HL-60 (cell line): ENCODE measurements around the gene S1PR2.
A peak's percentile ranks its signal among the peaks of the same experiment; 100 is the strongest.
"Not testable (repeated sequence)": the region's sequence is repeated elsewhere in the genome, so short reads cannot be mapped to it uniquely, and the experiment has no call there.

ENCODE experiments used
- DNase-seq, 2 experiments: peaks; one replicate each; pipeline ENCODE4 v3.0.0-alpha.2; 2010 to 2020; ENCODE audit warnings: low read depth in 1 of 2, low spot score in 1 of 2
- H3K27ac ChIP-seq: fragments of 250-450 bp; sonication (Bioruptor Pico); replicated peaks from 2 replicates; pipeline ENCODE4 v1.5.1; 2020; ENCODE audit warnings: mild to moderate bottlenecking, moderate library complexity
- H3K27me3 ChIP-seq: fragments of 250-450 bp; sonication (Bioruptor Pico); 2 replicates; pipeline ENCODE4 v1.5.1; 2021; ENCODE audit warnings: mild to moderate bottlenecking, moderate library complexity; ENCODE audit not compliant: insufficient read depth, poor library complexity, severe bottlenecking
- H3K4me3 ChIP-seq: replicated peaks from 2 replicates; pipeline ENCODE4 v1.5.1; 2011; ENCODE audit warnings: mild to moderate bottlenecking, control low read depth, low read length; ENCODE audit not compliant: insufficient read depth
- GABPA ChIP-seq: IDR thresholded peaks from 2 replicates; pipeline ENCODE4 v1.6.1; 2012; ENCODE audit warnings: low read depth
- POLR2AphosphoS5 ChIP-seq: IDR thresholded peaks from 2 replicates; pipeline ENCODE4 v1.6.1; 2012; ENCODE audit warnings: low read depth
- SPI1 ChIP-seq: IDR thresholded peaks from 2 replicates; pipeline ENCODE4 v1.6.1; 2012; ENCODE audit warnings: low read depth, mild to moderate bottlenecking, borderline replicate concordance
- TF ChIP-seq, protein P1 (sequence below): IDR thresholded peaks from one replicate; pipeline ENCODE4 v1.5.1; 2011; ENCODE audit warnings: low read length, control low read depth, inconsistent platforms; ENCODE audit not compliant: insufficient read depth
- TF ChIP-seq, protein P2 (sequence below): IDR thresholded peaks from 2 replicates; pipeline ENCODE4 v1.6.1; 2012; ENCODE audit warnings: low read depth; ENCODE audit not compliant: insufficient replicate concordance

Gene S1PR2

DNA sequence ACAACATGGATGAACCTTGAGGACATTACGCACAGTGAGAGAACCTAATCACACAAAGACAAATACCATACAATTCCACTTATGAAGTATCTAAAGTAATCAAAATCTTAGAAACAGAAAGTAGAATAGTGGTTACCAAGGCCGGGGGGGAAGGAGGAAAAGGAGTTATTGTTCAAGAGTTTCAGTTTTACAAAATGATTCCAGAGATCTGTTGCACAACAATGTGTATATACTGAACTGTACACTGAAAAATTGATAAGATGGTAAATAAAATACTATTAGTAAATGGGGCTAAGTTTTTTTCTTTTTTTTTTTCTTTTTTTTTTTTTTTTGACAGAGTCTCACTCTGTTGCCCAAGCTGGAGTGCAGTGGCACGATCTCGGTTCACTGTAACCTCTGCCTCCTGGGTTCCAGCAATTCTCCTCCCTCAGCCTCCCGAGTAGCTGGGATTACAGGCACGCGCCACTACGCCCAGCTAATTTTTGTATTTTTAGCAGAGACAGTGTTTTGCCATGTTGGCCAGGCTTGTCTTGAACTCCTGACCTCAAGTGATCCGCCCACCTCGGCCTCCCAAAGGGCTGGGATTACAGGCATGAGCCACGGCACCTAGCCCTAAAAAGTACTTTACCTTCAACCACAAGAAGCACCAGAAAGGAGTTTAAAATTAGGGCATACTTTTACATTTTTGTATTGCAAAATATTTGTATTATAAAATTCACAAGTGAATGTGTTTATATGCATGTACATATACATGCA lies 32.1 kb downstream of the S1PR2 start:
- H3K27me3 ChIP-seq, H3K4me3 ChIP-seq, H3K27ac ChIP-seq, DNase-seq: not testable (repeated sequence)

DNA sequence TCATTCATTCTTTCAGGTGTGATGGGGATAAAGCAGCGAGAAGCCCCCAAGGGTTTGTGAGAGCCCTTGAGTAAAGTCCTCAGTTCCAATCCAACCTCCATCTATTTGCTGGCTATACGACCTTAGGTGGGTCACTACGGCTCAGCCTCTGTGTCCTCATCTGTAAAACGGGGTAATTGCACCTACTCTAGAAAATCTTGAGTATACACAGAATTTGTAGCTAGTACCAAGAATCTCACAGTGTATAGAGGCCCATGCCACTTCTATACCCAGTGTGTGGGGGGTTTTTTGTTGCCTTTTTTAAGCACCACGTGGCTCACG lies 36.0 kb downstream of the S1PR2 start:
- TF ChIP-seq, protein P1, sequence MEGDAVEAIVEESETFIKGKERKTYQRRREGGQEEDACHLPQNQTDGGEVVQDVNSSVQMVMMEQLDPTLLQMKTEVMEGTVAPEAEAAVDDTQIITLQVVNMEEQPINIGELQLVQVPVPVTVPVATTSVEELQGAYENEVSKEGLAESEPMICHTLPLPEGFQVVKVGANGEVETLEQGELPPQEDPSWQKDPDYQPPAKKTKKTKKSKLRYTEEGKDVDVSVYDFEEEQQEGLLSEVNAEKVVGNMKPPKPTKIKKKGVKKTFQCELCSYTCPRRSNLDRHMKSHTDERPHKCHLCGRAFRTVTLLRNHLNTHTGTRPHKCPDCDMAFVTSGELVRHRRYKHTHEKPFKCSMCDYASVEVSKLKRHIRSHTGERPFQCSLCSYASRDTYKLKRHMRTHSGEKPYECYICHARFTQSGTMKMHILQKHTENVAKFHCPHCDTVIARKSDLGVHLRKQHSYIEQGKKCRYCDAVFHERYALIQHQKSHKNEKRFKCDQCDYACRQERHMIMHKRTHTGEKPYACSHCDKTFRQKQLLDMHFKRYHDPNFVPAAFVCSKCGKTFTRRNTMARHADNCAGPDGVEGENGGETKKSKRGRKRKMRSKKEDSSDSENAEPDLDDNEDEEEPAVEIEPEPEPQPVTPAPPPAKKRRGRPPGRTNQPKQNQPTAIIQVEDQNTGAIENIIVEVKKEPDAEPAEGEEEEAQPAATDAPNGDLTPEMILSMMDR = no peak
- TF ChIP-seq POLR2AphosphoS5 (no peak), SPI1 (no peak), GABPA (no peak)
- TF ChIP-seq, protein P2, sequence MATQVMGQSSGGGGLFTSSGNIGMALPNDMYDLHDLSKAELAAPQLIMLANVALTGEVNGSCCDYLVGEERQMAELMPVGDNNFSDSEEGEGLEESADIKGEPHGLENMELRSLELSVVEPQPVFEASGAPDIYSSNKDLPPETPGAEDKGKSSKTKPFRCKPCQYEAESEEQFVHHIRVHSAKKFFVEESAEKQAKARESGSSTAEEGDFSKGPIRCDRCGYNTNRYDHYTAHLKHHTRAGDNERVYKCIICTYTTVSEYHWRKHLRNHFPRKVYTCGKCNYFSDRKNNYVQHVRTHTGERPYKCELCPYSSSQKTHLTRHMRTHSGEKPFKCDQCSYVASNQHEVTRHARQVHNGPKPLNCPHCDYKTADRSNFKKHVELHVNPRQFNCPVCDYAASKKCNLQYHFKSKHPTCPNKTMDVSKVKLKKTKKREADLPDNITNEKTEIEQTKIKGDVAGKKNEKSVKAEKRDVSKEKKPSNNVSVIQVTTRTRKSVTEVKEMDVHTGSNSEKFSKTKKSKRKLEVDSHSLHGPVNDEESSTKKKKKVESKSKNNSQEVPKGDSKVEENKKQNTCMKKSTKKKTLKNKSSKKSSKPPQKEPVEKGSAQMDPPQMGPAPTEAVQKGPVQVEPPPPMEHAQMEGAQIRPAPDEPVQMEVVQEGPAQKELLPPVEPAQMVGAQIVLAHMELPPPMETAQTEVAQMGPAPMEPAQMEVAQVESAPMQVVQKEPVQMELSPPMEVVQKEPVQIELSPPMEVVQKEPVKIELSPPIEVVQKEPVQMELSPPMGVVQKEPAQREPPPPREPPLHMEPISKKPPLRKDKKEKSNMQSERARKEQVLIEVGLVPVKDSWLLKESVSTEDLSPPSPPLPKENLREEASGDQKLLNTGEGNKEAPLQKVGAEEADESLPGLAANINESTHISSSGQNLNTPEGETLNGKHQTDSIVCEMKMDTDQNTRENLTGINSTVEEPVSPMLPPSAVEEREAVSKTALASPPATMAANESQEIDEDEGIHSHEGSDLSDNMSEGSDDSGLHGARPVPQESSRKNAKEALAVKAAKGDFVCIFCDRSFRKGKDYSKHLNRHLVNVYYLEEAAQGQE = no peak
- Histone ChIP-seq H3K27me3 (no peaks in the 10 kb centered on the region), H3K4me3 (peak overlapping the region; percentile 95), H3K27ac (peak overlapping the region; percentile 99)
- no peak for DNase-seq

DNA sequence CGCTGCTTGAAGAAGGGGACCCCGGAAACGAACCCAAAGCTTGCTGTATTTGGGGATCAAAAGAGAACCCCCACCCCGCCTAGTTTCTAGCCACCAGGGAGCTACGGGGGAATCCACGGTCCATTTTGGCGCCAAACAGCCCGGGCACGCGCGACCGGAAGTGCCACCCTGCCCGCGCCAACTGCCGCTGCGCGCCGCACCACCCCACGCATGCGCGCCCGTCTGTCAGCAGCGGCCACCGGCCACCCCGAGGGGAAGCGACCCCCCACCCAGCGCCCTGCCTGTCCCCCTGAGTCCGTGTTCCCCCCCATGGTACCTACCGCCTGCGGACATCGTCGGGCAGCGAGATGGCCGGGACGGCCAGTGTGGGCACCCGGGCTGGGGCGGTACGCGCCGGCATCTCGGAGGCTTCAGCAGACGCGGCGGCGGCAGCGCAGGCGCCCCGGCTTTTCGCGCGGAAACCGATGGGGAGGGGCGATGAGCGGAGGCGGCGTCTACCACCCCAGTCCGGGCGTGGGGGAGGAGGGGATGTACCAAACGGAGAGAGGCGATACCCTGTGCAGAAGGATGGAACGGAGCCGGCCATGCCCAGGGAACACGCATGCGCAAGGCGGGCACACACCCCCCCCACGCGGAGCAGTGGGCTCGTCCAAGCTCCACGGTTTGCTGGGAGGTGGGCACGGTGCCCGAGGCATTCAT lies 36.5 kb downstream of the S1PR2 start, which contains the start of gene DNMT1:
TSS of gene DNMT1 (minus strand) at position 454 of the 699 bp plus-strand sequence. CDS start at position 400, 54 bp downstream.
- DNase-seq = peak; percentile 96 to 99
- H3K27me3 ChIP-seq = no peaks in the 10 kb centered on the region
- TF ChIP-seq GABPA (peak; percentile 58; the same call in 1 of the 2 replicates), POLR2AphosphoS5 (peak; percentile 96), SPI1 (peak; percentile 19; the same call in 1 of the 2 replicates)
- TF ChIP-seq, protein P2 = no peak
- H3K4me3 ChIP-seq = peak within 1 kb of the TSS; percentile 95
- H3K27ac ChIP-seq = peak within 1 kb of the TSS; percentile 99

DNA sequence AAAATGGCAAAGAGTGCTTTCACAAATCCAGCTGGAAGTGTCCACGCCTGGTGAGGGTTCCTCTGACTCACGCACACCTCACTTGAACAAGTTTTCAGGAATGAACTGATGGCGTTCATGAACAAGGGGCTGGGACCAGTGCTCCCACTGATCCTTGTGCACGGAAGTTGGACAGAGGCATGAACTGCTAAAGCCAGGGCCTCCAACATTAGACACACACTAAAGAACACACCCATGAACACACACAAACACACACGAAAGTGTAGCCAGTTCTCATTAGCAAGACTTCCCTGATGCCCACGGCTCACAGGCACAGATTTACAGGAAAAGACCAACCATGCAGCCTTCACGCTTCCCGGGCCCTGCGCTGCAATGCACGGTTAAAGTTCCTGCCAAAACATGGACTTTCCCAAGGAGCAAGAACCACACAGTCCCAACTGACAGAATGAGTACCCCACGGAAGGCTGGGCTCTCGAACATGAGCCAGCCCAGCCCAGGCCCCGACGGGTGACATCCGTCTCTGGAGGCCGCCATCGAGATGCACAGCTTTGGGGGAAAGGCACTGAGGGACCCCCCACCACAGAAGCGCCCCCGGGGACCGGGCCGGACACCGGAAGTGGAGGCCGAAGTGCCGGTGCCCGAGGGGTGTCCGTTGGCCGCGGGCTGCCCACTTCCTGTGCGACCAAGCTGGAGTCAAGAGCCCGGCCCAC lies 37.2 kb downstream of the S1PR2 start:
- DNase-seq = no peak
- Histone ChIP-seq H3K27ac (peak overlapping the region; percentile 99), H3K4me3 (peak overlapping the region; percentile 95), H3K27me3 (no peaks in the 10 kb centered on the region)
- TF ChIP-seq, protein P2 = peak; percentile 2
- TF ChIP-seq GABPA (0 out of 2 replicates have a peak, but pooled peaks have one; percentile 63), POLR2AphosphoS5 (no peak)
